ENCODE measurements around the gene THRB.

Gene THRB

GRCh38 chr3:24388159-24388558 lies 106.5 kb downstream of the THRB start:
- no peak overlapping the region for H3K27ac ChIP-seq (ENCODE audit: insufficient read depth, low read length, poor library complexity, severe bottlenecking)
- H3K27me3 ChIP-seq (replicated peaks; ENCODE audit: control insufficient read depth, insufficient read depth, low read length, poor library complexity, severe bottlenecking) = no peaks in the 10 kb centered on the region
- no peaks in the 10 kb centered on the region for H3K4me1 ChIP-seq (ENCODE audit: control insufficient read depth, insufficient read depth, low read length, poor library complexity, severe bottlenecking)
- H3K9me3 ChIP-seq (ENCODE audit: control insufficient read depth, low read length) = no peaks in the 10 kb centered on the region
- no peaks in the 10 kb centered on the region for H3K36me3 ChIP-seq (ENCODE audit: control insufficient read depth, insufficient read depth, low read length)
- DNase-seq = no peak
- H3K4me3 ChIP-seq (ENCODE audit: insufficient read depth, low read depth, low read length, poor library complexity, severe bottlenecking) = no peak overlapping the region

DNA sequence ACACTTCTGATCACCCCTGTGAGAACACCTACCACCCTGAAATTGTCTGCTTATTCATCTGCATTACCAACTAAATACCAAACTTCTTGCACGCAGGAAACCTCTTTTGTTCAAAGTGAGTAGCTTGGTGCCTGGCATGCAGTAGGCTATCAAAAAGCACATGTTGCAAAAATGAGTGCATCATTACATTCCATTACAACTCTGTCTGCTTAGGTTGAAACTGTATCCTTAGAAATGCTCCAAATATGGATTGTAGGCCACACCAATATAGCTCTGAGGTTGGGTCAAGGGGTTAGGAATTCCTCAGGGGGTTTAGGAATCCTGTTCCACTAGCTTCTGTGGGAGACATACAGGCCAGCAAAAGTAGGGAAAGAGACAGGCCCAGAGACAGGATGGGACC lies 107.2 kb downstream of the THRB start:
- Histone ChIP-seq H3K27ac (ENCODE audit: insufficient read depth, low read length, poor library complexity, severe bottlenecking) (no peak overlapping the region), H3K36me3 (ENCODE audit: control insufficient read depth, insufficient read depth, low read length) (no peaks in the 10 kb centered on the region), H3K27me3 (replicated peaks; ENCODE audit: control insufficient read depth, insufficient read depth, low read length, poor library complexity, severe bottlenecking) (no peaks in the 10 kb centered on the region), H3K4me3 (ENCODE audit: insufficient read depth, low read depth, low read length, poor library complexity, severe bottlenecking) (no peak overlapping the region), H3K9me3 (ENCODE audit: control insufficient read depth, low read length) (no peaks in the 10 kb centered on the region), H3K4me1 (ENCODE audit: control insufficient read depth, insufficient read depth, low read length, poor library complexity, severe bottlenecking) (no peaks in the 10 kb centered on the region)
- no peak for DNase-seq

DNA sequence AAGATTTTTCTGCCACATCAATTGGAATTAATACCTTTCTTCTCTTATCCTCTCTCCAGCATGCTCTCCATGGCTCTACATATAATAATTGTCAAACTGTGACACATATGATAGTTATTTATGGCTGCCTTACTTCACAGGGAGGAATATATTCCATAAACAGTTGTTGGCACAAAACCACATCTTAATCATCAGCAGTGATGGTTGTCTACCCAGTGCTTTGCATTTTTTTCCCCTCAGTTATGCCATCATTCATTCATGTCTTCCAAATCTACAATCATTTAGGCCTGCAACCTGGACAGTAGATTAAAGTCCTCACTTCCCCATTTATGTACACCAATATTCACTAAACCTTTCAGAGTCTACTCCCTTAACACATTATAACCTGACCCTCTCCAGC lies 107.7 kb downstream of the THRB start:
- no peak overlapping the region for H3K27ac ChIP-seq (ENCODE audit: insufficient read depth, low read length, poor library complexity, severe bottlenecking)
- no peak for DNase-seq

GRCh38 chr3:24386458-24386857 lies 108.2 kb downstream of the THRB start:
- no peaks in the 10 kb centered on the region for H3K4me1 ChIP-seq (ENCODE audit: control insufficient read depth, insufficient read depth, low read length, poor library complexity, severe bottlenecking)
- no peak overlapping the region for H3K27ac ChIP-seq (ENCODE audit: insufficient read depth, low read length, poor library complexity, severe bottlenecking)

More for the DNA sequence above, 107.7 kb downstream of the THRB start:
- no peak overlapping the region for H3K4me3 ChIP-seq (ENCODE audit: insufficient read depth, low read depth, low read length, poor library complexity, severe bottlenecking)
- no peaks in the 10 kb centered on the region for H3K27me3 ChIP-seq (replicated peaks; ENCODE audit: control insufficient read depth, insufficient read depth, low read length, poor library complexity, severe bottlenecking)
- H3K4me1 ChIP-seq (ENCODE audit: control insufficient read depth, insufficient read depth, low read length, poor library complexity, severe bottlenecking) = no peaks in the 10 kb centered on the region
- no peaks in the 10 kb centered on the region for H3K36me3 ChIP-seq (ENCODE audit: control insufficient read depth, insufficient read depth, low read length)
- H3K9me3 ChIP-seq (ENCODE audit: control insufficient read depth, low read length) = no peaks in the 10 kb centered on the region

GRCh38 chr3:24385012-24385615 lies 109.5 kb downstream of the THRB start:
- no peaks in the 10 kb centered on the region for H3K4me1 ChIP-seq (ENCODE audit: control insufficient read depth, insufficient read depth, low read length, poor library complexity, severe bottlenecking)
- no peak for DNase-seq
- no peak overlapping the region for H3K27ac ChIP-seq (ENCODE audit: insufficient read depth, low read length, poor library complexity, severe bottlenecking)
- H3K4me3 ChIP-seq (ENCODE audit: insufficient read depth, low read depth, low read length, poor library complexity, severe bottlenecking) = no peak overlapping the region
- no peaks in the 10 kb centered on the region for H3K9me3 ChIP-seq (ENCODE audit: control insufficient read depth, low read length)
- H3K36me3 ChIP-seq (ENCODE audit: control insufficient read depth, insufficient read depth, low read length) = no peaks in the 10 kb centered on the region
- no peaks in the 10 kb centered on the region for H3K27me3 ChIP-seq (replicated peaks; ENCODE audit: control insufficient read depth, insufficient read depth, low read length, poor library complexity, severe bottlenecking)

More at GRCh38 chr3:24386458-24386857, 108.2 kb downstream of the THRB start:
- Histone ChIP-seq H3K9me3 (ENCODE audit: control insufficient read depth, low read length) (no peaks in the 10 kb centered on the region), H3K36me3 (ENCODE audit: control insufficient read depth, insufficient read depth, low read length) (no peaks in the 10 kb centered on the region), H3K27me3 (replicated peaks; ENCODE audit: control insufficient read depth, insufficient read depth, low read length, poor library complexity, severe bottlenecking) (no peaks in the 10 kb centered on the region), H3K4me3 (ENCODE audit: insufficient read depth, low read depth, low read length, poor library complexity, severe bottlenecking) (no peak overlapping the region)
- no peak for DNase-seq

- Histone ChIP-seq H3K27ac (ENCODE audit: insufficient read depth, low read length, poor library complexity, severe bottlenecking) (no peak overlapping the region), H3K9me3 (ENCODE audit: control insufficient read depth, low read length) (no peaks in the 10 kb centered on the region), H3K4me3 (ENCODE audit: insufficient read depth, low read depth, low read length, poor library complexity, severe bottlenecking) (no peak overlapping the region), H3K27me3 (replicated peaks; ENCODE audit: control insufficient read depth, insufficient read depth, low read length, poor library complexity, severe bottlenecking) (no peaks in the 10 kb centered on the region), H3K4me1 (ENCODE audit: control insufficient read depth, insufficient read depth, low read length, poor library complexity, severe bottlenecking) (no peaks in the 10 kb centered on the region), H3K36me3 (ENCODE audit: control insufficient read depth, insufficient read depth, low read length) (no peaks in the 10 kb centered on the region)
- no peak for DNase-seq
These were observed 112.0 kb downstream of the THRB start for GRCh38 chr3:24382647-24383046.

- DNase-seq = no peak
- Histone ChIP-seq H3K4me1 (ENCODE audit: control insufficient read depth, insufficient read depth, low read length, poor library complexity, severe bottlenecking) (no peaks in the 10 kb centered on the region), H3K36me3 (ENCODE audit: control insufficient read depth, insufficient read depth, low read length) (no peaks in the 10 kb centered on the region), H3K27ac (ENCODE audit: insufficient read depth, low read length, poor library complexity, severe bottlenecking) (no peak overlapping the region), H3K9me3 (ENCODE audit: control insufficient read depth, low read length) (no peaks in the 10 kb centered on the region), H3K27me3 (replicated peaks; ENCODE audit: control insufficient read depth, insufficient read depth, low read length, poor library complexity, severe bottlenecking) (no peaks in the 10 kb centered on the region), H3K4me3 (ENCODE audit: insufficient read depth, low read depth, low read length, poor library complexity, severe bottlenecking) (no peak overlapping the region)
These were observed 114.7 kb downstream of the THRB start for GRCh38 chr3:24379936-24380335.

GRCh38 chr3:24378313-24378712 lies 116.3 kb downstream of the THRB start:
- Histone ChIP-seq H3K27ac (ENCODE audit: insufficient read depth, low read length, poor library complexity, severe bottlenecking) (no peak overlapping the region), H3K36me3 (ENCODE audit: control insufficient read depth, insufficient read depth, low read length) (no peaks in the 10 kb centered on the region), H3K27me3 (replicated peaks; ENCODE audit: control insufficient read depth, insufficient read depth, low read length, poor library complexity, severe bottlenecking) (no peaks in the 10 kb centered on the region), H3K9me3 (ENCODE audit: control insufficient read depth, low read length) (no peaks in the 10 kb centered on the region), H3K4me3 (ENCODE audit: insufficient read depth, low read depth, low read length, poor library complexity, severe bottlenecking) (no peak overlapping the region), H3K4me1 (ENCODE audit: control insufficient read depth, insufficient read depth, low read length, poor library complexity, severe bottlenecking) (no peaks in the 10 kb centered on the region)
- no peak for DNase-seq

DNA sequence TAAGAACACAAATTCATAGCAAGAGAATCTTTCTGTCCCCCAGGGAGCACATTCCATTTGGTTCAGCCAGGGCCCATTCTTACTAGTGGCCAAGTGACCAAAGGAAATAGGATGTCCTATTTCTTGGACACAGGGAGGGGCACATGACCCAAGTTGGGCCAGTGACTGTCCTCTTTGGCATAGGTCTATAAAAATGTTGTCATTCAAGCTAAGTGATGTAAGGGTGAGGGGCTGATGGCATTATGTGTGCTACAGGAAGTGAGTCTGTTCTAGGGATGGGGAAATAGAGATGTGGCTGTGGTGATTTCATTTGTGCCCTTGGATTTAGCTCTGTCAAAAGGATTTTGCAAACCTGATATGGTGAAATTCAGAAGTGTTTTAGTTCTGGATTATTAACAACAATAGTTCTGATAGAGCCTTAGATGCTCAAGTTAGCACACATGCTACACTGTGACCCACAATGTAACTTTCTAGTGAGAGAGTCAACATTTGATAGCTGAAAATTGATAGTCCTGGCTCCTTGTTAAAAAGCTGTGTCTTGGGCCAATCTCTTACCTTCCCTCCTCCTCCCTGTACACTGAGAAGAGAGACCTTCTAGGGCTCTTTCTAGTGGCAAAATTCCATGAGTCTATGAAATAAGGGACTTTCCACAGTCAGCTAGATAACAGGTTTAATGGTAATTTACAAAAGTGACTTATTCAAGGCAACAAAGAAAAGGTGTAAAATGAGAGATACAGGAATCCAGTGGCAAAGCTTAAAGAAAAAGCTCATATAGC lies 117.2 kb downstream of the THRB start:
- H3K27me3 ChIP-seq (replicated peaks; ENCODE audit: control insufficient read depth, insufficient read depth, low read length, poor library complexity, severe bottlenecking) = no peaks in the 10 kb centered on the region
- H3K4me1 ChIP-seq (ENCODE audit: control insufficient read depth, insufficient read depth, low read length, poor library complexity, severe bottlenecking) = no peaks in the 10 kb centered on the region
- H3K36me3 ChIP-seq (ENCODE audit: control insufficient read depth, insufficient read depth, low read length) = no peaks in the 10 kb centered on the region
- H3K27ac ChIP-seq (ENCODE audit: insufficient read depth, low read length, poor library complexity, severe bottlenecking) = no peak overlapping the region
- H3K4me3 ChIP-seq (ENCODE audit: insufficient read depth, low read depth, low read length, poor library complexity, severe bottlenecking) = no peak overlapping the region
- no peaks in the 10 kb centered on the region for H3K9me3 ChIP-seq (ENCODE audit: control insufficient read depth, low read length)
- no peak for DNase-seq

DNA sequence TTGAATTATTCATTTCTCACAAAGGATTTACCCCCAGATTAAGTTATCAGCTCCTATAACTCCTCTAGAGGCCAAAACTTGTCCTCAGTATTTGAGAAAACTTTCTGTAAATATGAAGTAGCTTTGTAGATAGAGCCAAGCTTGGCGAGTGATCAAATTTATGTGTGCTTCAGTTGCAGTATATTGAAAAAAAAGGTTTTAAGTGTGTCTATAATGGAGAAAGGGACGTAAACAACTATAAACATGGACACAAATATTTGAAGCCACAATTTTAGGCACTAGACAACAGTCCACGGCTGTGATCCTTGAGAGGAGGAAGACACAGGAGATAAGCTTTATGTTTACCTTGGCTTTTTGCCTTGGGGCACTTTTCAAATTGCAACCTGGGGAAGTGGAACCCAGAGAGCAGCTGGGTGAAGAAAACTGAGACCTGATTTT lies 118.7 kb downstream of the THRB start:
- Histone ChIP-seq H3K4me1 (ENCODE audit: control insufficient read depth, insufficient read depth, low read length, poor library complexity, severe bottlenecking) (no peaks in the 10 kb centered on the region), H3K9me3 (ENCODE audit: control insufficient read depth, low read length) (no peaks in the 10 kb centered on the region), H3K36me3 (ENCODE audit: control insufficient read depth, insufficient read depth, low read length) (no peaks in the 10 kb centered on the region), H3K27ac (ENCODE audit: insufficient read depth, low read length, poor library complexity, severe bottlenecking) (no peak overlapping the region), H3K27me3 (replicated peaks; ENCODE audit: control insufficient read depth, insufficient read depth, low read length, poor library complexity, severe bottlenecking) (no peaks in the 10 kb centered on the region), H3K4me3 (ENCODE audit: insufficient read depth, low read depth, low read length, poor library complexity, severe bottlenecking) (no peak overlapping the region)
- no peak for DNase-seq

Measured in effector memory CD4-positive, alpha-beta T cell (primary cell).